ENCODE results near the gene CNPY1. TPM values are rescaled to one million over a fixed set of nuclear protein-coding genes. Genes with fewer than 3 reads are reported as not detected.

CNPY1 gene
- total RNA-seq, 4 donors from 2014 or later: not detected

GRCh38 chr7:155493744-155494538 lies 52.4 kb downstream of the CNPY1 start:
- Histone ChIP-seq H3K9me3 (no peaks in the 10 kb centered on the region), H3K4me1 (peaks cover 0 to 13% of the 10 kb centered on the region in 2 donors), H3K4me3 (replicated peaks in 1 of 3) (no peak overlapping the region), H3K27me3 (no peaks in the 10 kb centered on the region), H3K36me3 (no peaks in the 10 kb centered on the region), H3K27ac (no peak overlapping the region)
- WGBS, 2 donors: 79 to 80% methylated on average over 25 to 32 of the region's 33 CpGs
- intact Hi-C loops (cut with DNase I): no loop called here
- TF ChIP-seq POLR2A (IDR thresholded peaks at IDR 0.05): no peak
- TF ChIP-seq CTCF (IDR thresholded peaks at IDR 0.05): no peak
- DNase-seq: no peak

GRCh38 chr7:155491812-155492211 lies 54.5 kb downstream of the CNPY1 start:
- no peak overlapping the region for H3K4me3 ChIP-seq (replicated peaks in 1 of 3)
- intact Hi-C loops (cut with DNase I): no loop called here
- H3K9me3 ChIP-seq: no peaks in the 10 kb centered on the region
- H3K36me3 ChIP-seq: no peaks in the 10 kb centered on the region
- WGBS, 2 donors: 64 to 67% methylated on average over 11 of the region's 11 CpGs
- no peaks in the 10 kb centered on the region for H3K27me3 ChIP-seq
- no peak for TF ChIP-seq CTCF (IDR thresholded peaks at IDR 0.05)
- no peak for TF ChIP-seq POLR2A (IDR thresholded peaks at IDR 0.05)
- peaks cover 0 to 13% of the 10 kb centered on the region in 2 donors for H3K4me1 ChIP-seq
- H3K27ac ChIP-seq: no peak overlapping the region
- no peak for DNase-seq

GRCh38 chr7:155490697-155491628 lies 55.4 kb downstream of the CNPY1 start:
- peaks cover 0 to 13% of the 10 kb centered on the region in 2 donors for H3K4me1 ChIP-seq
- intact Hi-C loops (cut with DNase I): no loop called here
- no peak overlapping the region for H3K27ac ChIP-seq
- H3K4me3 ChIP-seq (replicated peaks in 1 of 3): peak overlapping the region in 1 of 3 donors; percentile 28
- peak; percentile 34 to 39 for DNase-seq
- no peaks in the 10 kb centered on the region for H3K9me3 ChIP-seq
- H3K27me3 ChIP-seq: no peaks in the 10 kb centered on the region
- H3K36me3 ChIP-seq: no peaks in the 10 kb centered on the region
- WGBS, 2 donors: 36 to 38% methylated on average over 47 of the region's 47 CpGs
- TF ChIP-seq CTCF (IDR thresholded peaks at IDR 0.05): no peak
- no peak for TF ChIP-seq POLR2A (IDR thresholded peaks at IDR 0.05)

GRCh38 chr7:155489862-155490696 lies 56.3 kb downstream of the CNPY1 start:
- H3K9me3 ChIP-seq: no peaks in the 10 kb centered on the region
- WGBS, 2 donors: 36 to 79% methylated on average over 12 to 19 of the region's 32 CpGs
- no peak for TF ChIP-seq CTCF (IDR thresholded peaks at IDR 0.05)
- H3K27me3 ChIP-seq: no peaks in the 10 kb centered on the region
- no peak overlapping the region for H3K27ac ChIP-seq
- H3K4me3 ChIP-seq (replicated peaks in 1 of 3): peak overlapping the region in 1 of 3 donors; percentile 28
- intact Hi-C loops (cut with DNase I): no loop called here
- peak; percentile 25 to 42 for DNase-seq
- H3K36me3 ChIP-seq: no peaks in the 10 kb centered on the region
- H3K4me1 ChIP-seq: peaks cover 0 to 13% of the 10 kb centered on the region in 2 donors

All from thyroid gland (tissue), 4 donors.